ENCODE measurements around the gene SMIM10. TPM values are rescaled to one million over a fixed set of nuclear protein-coding genes. Genes with fewer than 3 reads are reported as not detected.

The SMIM10 gene
- total and polyA plus RNA-seq, 8 donors = 0.45 to 13.1 (median 4.0) TPM; not detected in 2

GRCh38 chrX:135003876-135004623 is 13.3 kb downstream of the SMIM10 start:
- intact Hi-C loops (cut with DNase I; ENCODE audit: low total_unique reads) = no loop called here
- Histone ChIP-seq H3K27ac (peak overlapping the region in 3 of 5 donors; percentile 46 to 70 (median 46)), H3K36me3 (no peaks in the 10 kb centered on the region), H3K4me3 (peak overlapping the region; percentile 39 to 47 (median 41)), H3K27me3 (peaks cover 0 to 3% (median 0%) of the 10 kb centered on the region in 3 donors), H3K4me1 (peaks cover 0 to 13% (median 3%) of the 10 kb centered on the region in 4 donors), H3K9me3 (no peaks in the 10 kb centered on the region)
- TF ChIP-seq POLR2A (IDR thresholded peaks at IDR 0.05) (no peak), POLR2AphosphoS5 (IDR thresholded peaks at IDR 0.05) (peak in 1 of 3 donors; percentile 50)
- 1 to 34% (median 3%) methylated on average over 29 to 35 of the region's 35 CpGs for WGBS, 5 donors
- peak; percentile 92 to 97 for DNase-seq

DNA sequence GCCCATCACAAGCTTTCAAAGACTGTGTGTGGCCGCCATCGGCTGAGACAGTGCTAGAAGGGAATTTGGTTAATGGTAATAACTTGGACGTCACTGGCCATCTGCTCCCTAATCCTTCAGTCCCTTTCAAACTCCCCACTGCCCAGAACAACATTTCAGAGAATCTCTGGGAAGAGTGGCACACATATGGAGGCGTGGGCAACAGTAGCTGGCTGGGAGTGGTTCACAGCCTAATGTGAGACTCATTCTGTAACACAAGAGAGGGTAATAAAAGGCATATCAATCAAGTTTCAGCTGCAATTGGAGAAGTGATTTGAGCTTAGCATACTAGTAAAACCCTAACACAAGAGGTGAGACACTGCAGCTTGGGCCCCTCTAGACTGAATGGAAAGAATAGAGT is 15.4 kb downstream of the SMIM10 start:
- WGBS, 5 donors = 66 to 91% (median 78%) methylated on average over 4 of the region's 4 CpGs
- H3K9me3 ChIP-seq = no peaks in the 10 kb centered on the region
- no peak for DNase-seq
- peaks cover 0 to 6% (median 2%) of the 10 kb centered on the region in 4 donors for H3K4me1 ChIP-seq
- H3K4me3 ChIP-seq = no peak overlapping the region
- intact Hi-C loops (cut with DNase I; ENCODE audit: low total_unique reads) = no loop called here
- TF ChIP-seq POLR2A (IDR thresholded peaks at IDR 0.05) (no peak), EP300 (IDR thresholded peaks at IDR 0.05) (no peak), CTCF (IDR thresholded peaks at IDR 0.05) (no peak), POLR2AphosphoS5 (IDR thresholded peaks at IDR 0.05) (no peak)
- H3K27me3 ChIP-seq = peaks cover 0 to 3% (median 0%) of the 10 kb centered on the region in 3 donors
- no peak overlapping the region for H3K27ac ChIP-seq
- no peaks in the 10 kb centered on the region for H3K36me3 ChIP-seq

GRCh38 chrX:135009057-135009610 is 18.3 kb downstream of the SMIM10 start:
- no peaks in the 10 kb centered on the region for H3K36me3 ChIP-seq
- no peak overlapping the region for H3K4me3 ChIP-seq
- H3K4me1 ChIP-seq = peaks cover 0 to 5% (median 0%) of the 10 kb centered on the region in 4 donors
- TF ChIP-seq POLR2AphosphoS5 (IDR thresholded peaks at IDR 0.05) (no peak), POLR2A (IDR thresholded peaks at IDR 0.05) (no peak), EP300 (IDR thresholded peaks at IDR 0.05) (no peak), CTCF (IDR thresholded peaks at IDR 0.05) (no peak)
- peaks cover 0 to under 1% (median 0%) of the 10 kb centered on the region in 3 donors for H3K27me3 ChIP-seq
- no peak overlapping the region for H3K27ac ChIP-seq
- intact Hi-C loops (cut with DNase I; ENCODE audit: low total_unique reads) = no loop called here
- no peak for DNase-seq
- WGBS, 5 donors = 80 to 100% (median 94%) methylated on average over 1 of the region's 1 CpG
- H3K9me3 ChIP-seq = no peaks in the 10 kb centered on the region

GRCh38 chrX:135009838-135010237 is 19.0 kb downstream of the SMIM10 start:
- Histone ChIP-seq H3K4me1 (no peaks in the 10 kb centered on the region), H3K36me3 (no peaks in the 10 kb centered on the region), H3K9me3 (no peaks in the 10 kb centered on the region), H3K27me3 (no peaks in the 10 kb centered on the region), H3K4me3 (no peak overlapping the region), H3K27ac (no peak overlapping the region)
- no peak for DNase-seq
- TF ChIP-seq EP300 (IDR thresholded peaks at IDR 0.05) (no peak), POLR2AphosphoS5 (IDR thresholded peaks at IDR 0.05) (no peak), CTCF (IDR thresholded peaks at IDR 0.05) (no peak), POLR2A (IDR thresholded peaks at IDR 0.05) (no peak)
- intact Hi-C loops (cut with DNase I; ENCODE audit: low total_unique reads) = no loop called here
- WGBS, 5 donors = 37 to 68% (median 64%) methylated on average over 4 of the region's 4 CpGs

Data from stomach (tissue), 9 donors.